WERI-Rb-1 (cell line): Measurements from ENCODE around the gene TJP3.

ENCODE experiments used
- DNase-seq: peaks from one replicate; pipeline ENCODE4 v3.0.0-alpha.2; 2020
- H3K27ac ChIP-seq: fragments of 250-450 bp; sonication (Bioruptor Pico); 2 replicates; pipeline ENCODE4 v1.5.1; 2020; ENCODE audit warnings: mild to moderate bottlenecking, moderate library complexity
- H3K27me3 ChIP-seq: fragments of 250-450 bp; sonication (Bioruptor Pico); 2 replicates; pipeline ENCODE4 v1.5.1; 2021; ENCODE audit warnings: mild to moderate bottlenecking, low read depth, moderate library complexity; ENCODE audit not compliant: insufficient read depth, severe bottlenecking
- H3K36me3 ChIP-seq: fragments of 250-450 bp; sonication (Bioruptor Pico); 2 replicates; pipeline ENCODE4 v1.5.1; 2020; ENCODE audit warnings: mild to moderate bottlenecking, moderate library complexity
- H3K4me3 ChIP-seq: 2 replicates; pipeline ENCODE4 v1.5.1; 2011; ENCODE audit warnings: low read depth, mild to moderate bottlenecking, control low read depth, low read length
- H3K9me3 ChIP-seq: fragments of 250-450 bp; sonication (Bioruptor Pico); 2 replicates; pipeline ENCODE4 v1.5.1; 2021; ENCODE audit warnings: mild to moderate bottlenecking, moderate library complexity; ENCODE audit not compliant: severe bottlenecking
- TF ChIP-seq, protein P1 (sequence below): IDR thresholded peaks from 2 replicates; pipeline ENCODE4 v1.5.1; 2011; ENCODE audit warnings: low read depth, mild to moderate bottlenecking, control low read depth, inconsistent platforms, low read length

The TJP3 gene

DNA sequence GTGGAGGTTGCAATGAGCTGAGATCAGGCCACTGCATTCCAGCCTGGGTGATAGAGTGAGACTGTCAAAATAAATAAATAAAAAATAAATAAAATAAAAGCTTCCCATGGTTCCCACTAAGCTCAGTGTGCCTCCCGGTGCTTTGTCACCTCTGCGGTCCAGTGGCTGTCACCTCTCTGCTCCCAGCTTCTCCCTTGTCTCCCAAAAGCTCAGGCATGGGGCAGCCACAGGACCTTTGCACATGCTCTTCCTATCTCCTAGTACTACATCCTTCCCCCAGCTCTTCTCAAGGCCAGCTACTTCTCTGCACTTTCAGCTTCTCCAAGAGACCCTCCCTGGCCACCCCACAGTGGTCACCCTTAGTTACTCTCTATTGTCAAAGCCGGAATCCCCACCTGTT is 85.6 kb downstream of the TJP3 start:
- H3K27me3 ChIP-seq: no peaks in the 10 kb centered on the region
- TF ChIP-seq, protein P1, sequence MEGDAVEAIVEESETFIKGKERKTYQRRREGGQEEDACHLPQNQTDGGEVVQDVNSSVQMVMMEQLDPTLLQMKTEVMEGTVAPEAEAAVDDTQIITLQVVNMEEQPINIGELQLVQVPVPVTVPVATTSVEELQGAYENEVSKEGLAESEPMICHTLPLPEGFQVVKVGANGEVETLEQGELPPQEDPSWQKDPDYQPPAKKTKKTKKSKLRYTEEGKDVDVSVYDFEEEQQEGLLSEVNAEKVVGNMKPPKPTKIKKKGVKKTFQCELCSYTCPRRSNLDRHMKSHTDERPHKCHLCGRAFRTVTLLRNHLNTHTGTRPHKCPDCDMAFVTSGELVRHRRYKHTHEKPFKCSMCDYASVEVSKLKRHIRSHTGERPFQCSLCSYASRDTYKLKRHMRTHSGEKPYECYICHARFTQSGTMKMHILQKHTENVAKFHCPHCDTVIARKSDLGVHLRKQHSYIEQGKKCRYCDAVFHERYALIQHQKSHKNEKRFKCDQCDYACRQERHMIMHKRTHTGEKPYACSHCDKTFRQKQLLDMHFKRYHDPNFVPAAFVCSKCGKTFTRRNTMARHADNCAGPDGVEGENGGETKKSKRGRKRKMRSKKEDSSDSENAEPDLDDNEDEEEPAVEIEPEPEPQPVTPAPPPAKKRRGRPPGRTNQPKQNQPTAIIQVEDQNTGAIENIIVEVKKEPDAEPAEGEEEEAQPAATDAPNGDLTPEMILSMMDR: no peak
- DNase-seq: no peak
- H3K27ac ChIP-seq: no peak overlapping the region
- H3K4me3 ChIP-seq: no peak overlapping the region
- H3K9me3 ChIP-seq: peaks cover 9% of the 10 kb centered on the region
- H3K36me3 ChIP-seq: no peaks in the 10 kb centered on the region

DNA sequence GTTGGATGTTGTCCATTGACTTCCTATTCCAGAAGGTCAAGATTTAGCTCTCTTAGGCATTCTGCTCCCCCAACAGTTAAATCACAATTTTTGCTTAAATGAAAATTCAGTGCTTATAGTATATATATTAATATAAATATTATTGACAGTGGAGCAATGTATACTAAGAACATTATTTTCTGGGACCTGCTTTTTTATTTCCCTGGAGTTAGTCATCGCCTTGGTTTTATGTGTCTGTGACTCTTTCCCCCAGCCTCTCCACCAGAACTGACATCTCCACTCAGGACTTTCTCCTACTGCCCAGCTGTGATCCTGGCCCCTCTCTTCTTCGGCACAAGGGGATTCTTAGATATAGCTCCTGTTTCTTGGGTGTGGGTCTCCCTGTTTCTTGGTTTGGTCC is 88.2 kb downstream of the TJP3 start:
- peaks cover 9% of the 10 kb centered on the region for H3K9me3 ChIP-seq
- H3K4me3 ChIP-seq: no peak overlapping the region
- DNase-seq: no peak
- H3K36me3 ChIP-seq: no peaks in the 10 kb centered on the region
- no peak overlapping the region for H3K27ac ChIP-seq
- no peaks in the 10 kb centered on the region for H3K27me3 ChIP-seq
- TF ChIP-seq, protein P1: no peak

DNA sequence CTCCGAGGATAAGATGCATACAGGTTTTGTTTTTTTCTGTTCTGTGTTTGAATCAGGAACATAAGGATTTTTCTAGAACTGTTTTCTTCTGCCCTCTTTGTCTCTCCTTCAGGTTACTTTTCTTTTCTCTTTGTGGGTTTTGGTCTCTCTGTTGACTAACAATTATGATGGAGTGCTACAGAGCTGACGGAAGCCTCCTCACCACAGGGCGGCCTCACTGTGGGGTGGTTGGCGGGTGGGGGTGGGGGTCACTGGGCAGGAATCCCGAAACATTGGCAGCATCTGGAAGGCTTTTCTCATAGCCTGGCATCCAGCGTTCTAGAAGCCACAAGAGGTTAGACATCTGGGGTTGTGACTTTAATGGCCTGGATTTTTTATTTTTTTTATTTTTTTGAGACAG is 90.0 kb downstream of the TJP3 start:
- no peak overlapping the region for H3K27ac ChIP-seq
- no peaks in the 10 kb centered on the region for H3K27me3 ChIP-seq
- peaks cover 9% of the 10 kb centered on the region for H3K9me3 ChIP-seq
- TF ChIP-seq, protein P1: no peak
- H3K36me3 ChIP-seq: no peaks in the 10 kb centered on the region
- no peak for DNase-seq
- no peak overlapping the region for H3K4me3 ChIP-seq
